Prostate gland (tissue), 2 donors: ENCODE measurements around the gene HSD17B11. TPM values are rescaled to one million over a fixed set of nuclear protein-coding genes. Genes with fewer than 3 reads are reported as not detected.

Source experiments
- DNase-seq: peaks from one replicate; pipeline ENCODE4 v3.0.0-alpha.2; 2019; ENCODE audit warnings: low spot score
- H3K27ac ChIP-seq, 2 donors: fragments of 200-600 bp; sonication (generic); 2 replicates each; pipeline ENCODE4 v1.5.1; 2017 to 2019
- H3K27me3 ChIP-seq: fragments of 200-600 bp; sonication (generic); replicated peaks from 2 replicates; pipeline ENCODE4 v1.5.1; 2019; ENCODE audit not compliant: insufficient read depth
- H3K36me3 ChIP-seq, 2 donors: fragments of 200-600 bp; sonication (generic); 1 replicate in 1 of 2; 2 replicates in 1 of 2; pipeline versions ENCODE4 v1.5.1 to v1.8.1; 2017 to 2019
- H3K4me1 ChIP-seq: fragments of 200-600 bp; sonication (generic); replicated peaks from 2 replicates; pipeline ENCODE4 v1.5.1; 2019
- H3K4me3 ChIP-seq, 2 donors: fragments of 200-600 bp; sonication (generic); 2 replicates each; pipeline ENCODE4 v1.5.1; 2017 to 2019
- H3K9me3 ChIP-seq: fragments of 200-600 bp; sonication (generic); 2 replicates; pipeline ENCODE4 v1.5.1; 2017
- POLR2A ChIP-seq: fragments of 450-650 bp; IDR thresholded peaks from one replicate; pipeline ENCODE4 v1.6.1; 2016; ENCODE audit warnings: antibody characterized with exemption, mild to moderate bottlenecking
- POLR2AphosphoS5 ChIP-seq: sonication (generic); formaldehyde crosslinking; IDR thresholded peaks from one replicate; pipeline ENCODE4 v1.6.1; 2017; ENCODE audit warnings: antibody characterized with exemption
- WGBS: methylation state at CpG from one replicate; pipeline ENCODE4 v1.1.5; 2018; 5-methylcytosine and 5-hydroxymethylcytosine counted together
- intact Hi-C: fragments of 100-400 bp; cut with DNase I; formaldehyde crosslinking; loops from one replicate; pipeline ENCODE4 v1.14.2; 2022
- total RNA-seq, 2 donors: library from RNA; depleted of rRNA; stranded (reverse); fragments of >200 nt; gene quantifications; one replicate each; pipeline ENCODE4 v1.1.0, GENCODE V29; 2016
- TF ChIP-seq, protein P1 (sequence below), 4 experiments: fragments of 200-600 bp in 2 of 4; fragments of 450-650 bp in 2 of 4; sonication (generic) in 2 of 4; IDR thresholded peaks; 1 replicate in 3 of 4; 2 replicates in 1 of 4; pipeline ENCODE4 v1.5.1; 2016 to 2019; ENCODE audit warnings: antibody characterized with exemption in 4 of 4, mild to moderate bottlenecking in 2 of 4, moderate library complexity in 2 of 4

The HSD17B11 gene
- total RNA-seq, 2 donors from 2014 or later: 38.2 to 45.2 TPM

DNA sequence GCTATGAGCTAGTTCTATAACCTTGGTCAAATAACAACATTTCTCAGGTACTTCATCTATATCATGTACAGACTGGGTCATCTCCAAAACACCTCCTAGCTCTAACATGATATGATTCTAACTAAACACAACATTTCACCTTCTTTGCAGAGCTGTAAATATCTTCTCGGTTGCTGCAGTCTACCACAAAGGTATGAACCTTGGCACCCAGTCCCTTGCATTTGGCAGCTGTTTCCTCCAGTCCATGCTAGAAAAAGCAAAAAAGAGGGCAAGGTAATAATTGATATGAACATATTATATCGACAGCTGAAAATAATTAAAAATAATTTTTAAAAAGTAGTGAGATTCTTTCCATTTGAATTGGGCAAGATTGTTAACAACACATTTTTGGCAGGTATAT is 8.9 kb downstream of the HSD17B11 start:
- H3K9me3 ChIP-seq: no peaks in the 10 kb centered on the region
- no peak overlapping the region for H3K4me3 ChIP-seq
- TF ChIP-seq POLR2AphosphoS5 (no peak), POLR2A (no peak)
- TF ChIP-seq, protein P1, sequence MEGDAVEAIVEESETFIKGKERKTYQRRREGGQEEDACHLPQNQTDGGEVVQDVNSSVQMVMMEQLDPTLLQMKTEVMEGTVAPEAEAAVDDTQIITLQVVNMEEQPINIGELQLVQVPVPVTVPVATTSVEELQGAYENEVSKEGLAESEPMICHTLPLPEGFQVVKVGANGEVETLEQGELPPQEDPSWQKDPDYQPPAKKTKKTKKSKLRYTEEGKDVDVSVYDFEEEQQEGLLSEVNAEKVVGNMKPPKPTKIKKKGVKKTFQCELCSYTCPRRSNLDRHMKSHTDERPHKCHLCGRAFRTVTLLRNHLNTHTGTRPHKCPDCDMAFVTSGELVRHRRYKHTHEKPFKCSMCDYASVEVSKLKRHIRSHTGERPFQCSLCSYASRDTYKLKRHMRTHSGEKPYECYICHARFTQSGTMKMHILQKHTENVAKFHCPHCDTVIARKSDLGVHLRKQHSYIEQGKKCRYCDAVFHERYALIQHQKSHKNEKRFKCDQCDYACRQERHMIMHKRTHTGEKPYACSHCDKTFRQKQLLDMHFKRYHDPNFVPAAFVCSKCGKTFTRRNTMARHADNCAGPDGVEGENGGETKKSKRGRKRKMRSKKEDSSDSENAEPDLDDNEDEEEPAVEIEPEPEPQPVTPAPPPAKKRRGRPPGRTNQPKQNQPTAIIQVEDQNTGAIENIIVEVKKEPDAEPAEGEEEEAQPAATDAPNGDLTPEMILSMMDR (IDR thresholded peaks at IDR 0.05): no peak
- no peak overlapping the region for H3K27ac ChIP-seq
- intact Hi-C loops: no loop called here
- DNase-seq: no peak
- H3K36me3 ChIP-seq: no peaks in the 10 kb centered on the region
- WGBS: 44% methylated on average over 2 of the region's 2 CpGs
- no peaks in the 10 kb centered on the region for H3K4me1 ChIP-seq
- no peaks in the 10 kb centered on the region for H3K27me3 ChIP-seq

DNA sequence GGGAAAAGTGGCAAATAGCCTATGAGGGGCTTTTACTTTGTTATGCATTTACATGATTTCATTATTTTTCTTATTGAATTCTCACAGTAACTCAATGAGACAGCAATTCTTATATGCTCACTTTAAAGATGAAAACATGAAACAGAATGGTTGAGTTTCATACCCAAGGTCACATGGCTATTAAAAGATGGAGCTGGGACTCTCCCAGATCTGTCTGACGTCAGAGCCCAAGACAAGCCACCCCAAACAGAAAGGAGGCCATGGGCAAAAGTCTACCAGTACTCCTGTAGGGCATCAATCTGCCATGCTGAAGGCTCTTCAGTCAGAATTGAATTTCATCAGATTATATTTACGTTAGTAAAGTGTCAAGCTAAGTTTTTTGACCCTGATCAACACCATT is 13.2 kb downstream of the HSD17B11 start:
- H3K27ac ChIP-seq: no peak overlapping the region
- 86% methylated on average over 2 of the region's 2 CpGs for WGBS
- intact Hi-C loops: loop anchor here (2.0 to 5.0 kb wide), 3 partner anchors 89 to 461 kb away; no protein-coding TSS in a partner anchor

DNA sequence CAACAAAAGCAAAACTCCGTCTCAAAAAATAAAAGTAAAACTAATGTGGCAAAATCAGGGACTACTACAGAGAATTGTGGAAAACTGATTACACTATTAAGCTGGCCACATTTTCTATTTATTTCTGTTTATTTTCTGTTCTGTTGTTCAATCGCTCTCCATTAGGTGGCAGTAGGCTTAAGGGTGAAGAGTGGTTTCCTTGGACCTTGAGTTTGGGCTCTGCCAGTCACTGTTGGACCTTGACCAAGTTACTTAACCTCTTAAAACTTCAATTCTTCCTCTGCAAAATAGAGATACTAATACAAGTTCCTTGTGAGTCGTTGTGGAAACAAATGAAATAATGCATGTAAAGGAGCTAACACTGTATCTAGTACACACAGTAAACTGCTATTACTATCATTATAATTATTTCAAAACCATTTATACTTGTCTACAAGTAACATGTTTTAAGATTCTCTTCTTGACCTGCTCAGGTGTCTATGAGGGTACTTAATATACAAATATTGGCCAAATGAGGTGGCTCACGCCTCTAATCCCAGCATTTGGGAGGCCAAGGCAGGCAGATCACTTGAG is 15.2 kb downstream of the HSD17B11 start:
- Histone ChIP-seq H3K4me1 (no peaks in the 10 kb centered on the region), H3K27me3 (no peaks in the 10 kb centered on the region), H3K9me3 (no peaks in the 10 kb centered on the region), H3K27ac (no peak overlapping the region), H3K4me3 (no peak overlapping the region), H3K36me3 (no peaks in the 10 kb centered on the region)
- intact Hi-C loops: loop anchor here (2.0 to 5.0 kb wide), 3 partner anchors 91 to 463 kb away; no protein-coding TSS in a partner anchor
- TF ChIP-seq POLR2A (no peak), POLR2AphosphoS5 (peak; percentile 60)
- TF ChIP-seq, protein P1 (IDR thresholded peaks at IDR 0.05): peak in 3 of 4 experiments; percentile 62 to 76 (median 73)
- 56% methylated on average over 4 of the region's 4 CpGs for WGBS
- DNase-seq: peak; percentile 42

More for the DNA sequence above, 13.2 kb downstream of the HSD17B11 start:
- Histone ChIP-seq H3K27me3 (no peaks in the 10 kb centered on the region), H3K36me3 (no peaks in the 10 kb centered on the region), H3K4me3 (no peak overlapping the region), H3K4me1 (no peaks in the 10 kb centered on the region), H3K9me3 (no peaks in the 10 kb centered on the region)
- TF ChIP-seq, protein P1 (IDR thresholded peaks at IDR 0.05): no peak
- TF ChIP-seq POLR2AphosphoS5: no peak
- TF ChIP-seq POLR2A: no peak
- no peak for DNase-seq

DNA sequence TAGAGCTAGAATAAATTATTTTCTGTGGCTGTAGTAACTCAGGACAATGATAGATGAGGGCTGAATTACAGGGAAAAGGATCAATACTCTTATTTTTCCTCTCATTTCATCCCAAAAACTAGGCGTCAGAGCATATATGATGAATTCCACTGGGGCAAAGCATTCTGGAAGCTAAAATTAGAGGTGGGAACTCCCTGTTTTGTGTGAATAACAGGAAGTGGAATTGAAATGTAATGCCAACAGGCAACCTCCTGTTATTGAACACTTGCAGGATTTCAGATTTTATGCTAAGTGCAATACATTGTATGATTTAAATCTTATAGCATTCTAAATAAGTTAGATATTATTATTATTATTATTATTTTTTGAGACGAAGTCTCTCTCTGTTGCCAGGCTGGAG is 20.9 kb downstream of the HSD17B11 start:
- Histone ChIP-seq H3K9me3 (no peaks in the 10 kb centered on the region), H3K4me3 (no peak overlapping the region), H3K27ac (no peak overlapping the region), H3K36me3 (no peaks in the 10 kb centered on the region), H3K4me1 (no peaks in the 10 kb centered on the region), H3K27me3 (no peaks in the 10 kb centered on the region)
- WGBS: 90% methylated on average over 2 of the region's 2 CpGs
- DNase-seq: no peak
- TF ChIP-seq POLR2A: no peak
- no peak for TF ChIP-seq POLR2AphosphoS5
- TF ChIP-seq, protein P1 (IDR thresholded peaks at IDR 0.05): no peak
- intact Hi-C loops: no loop called here

DNA sequence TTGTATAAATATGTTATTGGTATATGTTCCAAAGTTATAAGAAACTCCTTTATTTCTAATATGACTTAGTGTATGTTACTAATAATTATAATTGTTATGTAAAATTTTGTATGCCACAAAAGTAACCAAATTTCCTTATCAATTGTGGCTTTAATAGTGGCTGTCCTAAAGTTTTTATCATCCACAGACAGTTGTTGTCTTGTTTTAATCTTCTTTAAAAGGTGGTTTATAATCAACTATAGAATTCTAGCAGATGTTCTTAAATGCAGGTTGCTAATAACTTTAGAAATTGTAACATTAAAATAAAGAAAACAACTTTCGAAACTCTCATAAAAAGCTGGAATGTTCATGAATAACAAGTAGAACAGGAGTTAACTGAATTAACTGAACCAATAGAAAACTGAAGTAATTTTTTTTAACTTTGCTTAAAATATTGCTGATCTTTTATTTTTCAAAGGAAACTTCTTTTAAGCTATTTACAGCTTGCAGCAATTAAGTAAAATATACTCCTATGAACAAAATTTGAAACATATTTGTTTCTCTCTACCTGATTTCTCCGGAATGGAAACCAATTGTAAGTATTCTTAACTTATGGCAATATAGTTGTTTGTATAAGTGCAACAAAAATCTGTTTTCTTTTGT is 24.3 kb downstream of the HSD17B11 start:
- Histone ChIP-seq H3K4me1 (no peaks in the 10 kb centered on the region), H3K27ac (no peak overlapping the region), H3K4me3 (no peak overlapping the region), H3K9me3 (no peaks in the 10 kb centered on the region), H3K27me3 (no peaks in the 10 kb centered on the region), H3K36me3 (no peaks in the 10 kb centered on the region)
- no peak for DNase-seq
- intact Hi-C loops: no loop called here
- 77% methylated on average over 2 of the region's 2 CpGs for WGBS
- TF ChIP-seq, protein P1 (IDR thresholded peaks at IDR 0.05): no peak
- TF ChIP-seq POLR2AphosphoS5 (no peak), POLR2A (no peak)
